HG03139 (cell line): ENCODE measurements around the gene MAB21L4.

Experiments used
- ATAC-seq: cut with Tn5 transposase; IDR thresholded peaks from one replicate; pipeline ENCODE4 v1.9.1; 2021; ENCODE audit not compliant: unreplicated experiment

Gene MAB21L4

GRCh38 chr2:240925568-240926515 is 29.9 kb upstream of the MAB21L4 start:
- no peak for ATAC-seq

GRCh38 chr2:240925191-240925567 is 29.2 kb upstream of the MAB21L4 start:
- ATAC-seq: no peak

- no peak for ATAC-seq
Measured at GRCh38 chr2:240922982-240923537, 27.1 kb upstream of the MAB21L4 start.

GRCh38 chr2:240922245-240922981 is 26.5 kb upstream of the MAB21L4 start:
- no peak for ATAC-seq

GRCh38 chr2:240921995-240922244 is 26.0 kb upstream of the MAB21L4 start:
- no peak for ATAC-seq

GRCh38 chr2:240921311-240921994 is 25.5 kb upstream of the MAB21L4 start:
- no peak for ATAC-seq

GRCh38 chr2:240920783-240921231 is 24.9 kb upstream of the MAB21L4 start:
- ATAC-seq: no peak

GRCh38 chr2:240919786-240920782 is 24.1 kb upstream of the MAB21L4 start:
- ATAC-seq: no peak

GRCh38 chr2:240919161-240919781 is 23.3 kb upstream of the MAB21L4 start:
- ATAC-seq: no peak

- ATAC-seq: no peak
Measured at GRCh38 chr2:240918258-240919091, 22.5 kb upstream of the MAB21L4 start.

GRCh38 chr2:240917684-240918257 is 21.8 kb upstream of the MAB21L4 start:
- ATAC-seq: no peak

GRCh38 chr2:240917009-240917683 is 21.2 kb upstream of the MAB21L4 start:
- no peak for ATAC-seq

GRCh38 chr2:240916571-240917008 is 20.6 kb upstream of the MAB21L4 start:
- no peak for ATAC-seq

GRCh38 chr2:240915526-240916341 is 19.8 kb upstream of the MAB21L4 start:
- ATAC-seq: no peak

GRCh38 chr2:240914645-240915525 is 18.9 kb upstream of the MAB21L4 start:
- no peak for ATAC-seq
